ENCODE measurements around the gene ESRRG.

DNA sequence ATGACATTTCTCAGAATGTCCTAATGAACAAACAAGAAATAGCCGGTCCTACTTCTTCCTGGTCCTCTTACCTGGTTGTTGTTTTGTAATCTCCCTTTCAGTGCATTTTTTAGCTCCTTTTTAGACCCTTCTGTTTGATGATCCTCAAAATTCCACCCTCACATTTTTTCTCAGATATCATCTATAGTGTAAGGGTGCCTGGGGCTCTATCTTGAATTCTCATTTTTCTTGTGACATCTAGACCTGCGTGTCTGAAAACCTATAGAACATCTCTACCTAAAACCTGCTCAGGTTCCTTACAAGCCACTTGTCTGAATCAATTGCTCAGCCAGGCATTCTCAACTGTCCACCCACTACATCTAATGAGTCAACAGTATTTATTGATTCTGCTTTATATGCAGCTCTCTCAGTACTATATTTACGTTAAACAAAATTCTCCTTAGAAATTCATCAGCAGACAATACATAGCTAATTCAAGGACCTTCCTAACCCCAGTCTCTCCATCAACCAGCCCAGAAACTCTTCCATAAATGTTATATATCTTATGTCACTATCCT is 263.5 kb downstream of the ESRRG start:
- TF ChIP-seq TCF4 (CRISPR knock-in tag; IDR thresholded peaks at IDR 0.05; ENCODE audit: borderline replicate concordance) (no peak), ZFP30 (CRISPR knock-in tag; IDR thresholded peaks at IDR 0.05) (no peak), ARNTL (CRISPR knock-in tag; IDR thresholded peaks at IDR 0.05; ENCODE audit: borderline replicate concordance, low read depth) (no peak)
- TF ChIP-seq, protein P1, sequence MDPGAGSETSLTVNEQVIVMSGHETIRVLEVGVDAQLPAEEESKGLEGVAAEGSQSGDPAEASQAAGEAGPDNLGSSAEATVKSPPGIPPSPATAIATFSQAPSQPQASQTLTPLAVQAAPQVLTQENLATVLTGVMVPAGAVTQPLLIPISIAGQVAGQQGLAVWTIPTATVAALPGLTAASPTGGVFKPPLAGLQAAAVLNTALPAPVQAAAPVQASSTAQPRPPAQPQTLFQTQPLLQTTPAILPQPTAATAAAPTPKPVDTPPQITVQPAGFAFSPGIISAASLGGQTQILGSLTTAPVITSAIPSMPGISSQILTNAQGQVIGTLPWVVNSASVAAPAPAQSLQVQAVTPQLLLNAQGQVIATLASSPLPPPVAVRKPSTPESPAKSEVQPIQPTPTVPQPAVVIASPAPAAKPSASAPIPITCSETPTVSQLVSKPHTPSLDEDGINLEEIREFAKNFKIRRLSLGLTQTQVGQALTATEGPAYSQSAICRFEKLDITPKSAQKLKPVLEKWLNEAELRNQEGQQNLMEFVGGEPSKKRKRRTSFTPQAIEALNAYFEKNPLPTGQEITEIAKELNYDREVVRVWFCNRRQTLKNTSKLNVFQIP (CRISPR knock-in tag; IDR thresholded peaks at IDR 0.05; ENCODE audit: borderline replicate concordance, low read depth) = no peak
- TF ChIP-seq, protein P2, sequence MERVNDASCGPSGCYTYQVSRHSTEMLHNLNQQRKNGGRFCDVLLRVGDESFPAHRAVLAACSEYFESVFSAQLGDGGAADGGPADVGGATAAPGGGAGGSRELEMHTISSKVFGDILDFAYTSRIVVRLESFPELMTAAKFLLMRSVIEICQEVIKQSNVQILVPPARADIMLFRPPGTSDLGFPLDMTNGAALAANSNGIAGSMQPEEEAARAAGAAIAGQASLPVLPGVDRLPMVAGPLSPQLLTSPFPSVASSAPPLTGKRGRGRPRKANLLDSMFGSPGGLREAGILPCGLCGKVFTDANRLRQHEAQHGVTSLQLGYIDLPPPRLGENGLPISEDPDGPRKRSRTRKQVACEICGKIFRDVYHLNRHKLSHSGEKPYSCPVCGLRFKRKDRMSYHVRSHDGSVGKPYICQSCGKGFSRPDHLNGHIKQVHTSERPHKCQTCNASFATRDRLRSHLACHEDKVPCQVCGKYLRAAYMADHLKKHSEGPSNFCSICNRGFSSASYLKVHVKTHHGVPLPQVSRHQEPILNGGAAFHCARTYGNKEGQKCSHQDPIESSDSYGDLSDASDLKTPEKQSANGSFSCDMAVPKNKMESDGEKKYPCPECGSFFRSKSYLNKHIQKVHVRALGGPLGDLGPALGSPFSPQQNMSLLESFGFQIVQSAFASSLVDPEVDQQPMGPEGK (CRISPR knock-in tag; IDR thresholded peaks at IDR 0.05; ENCODE audit: borderline replicate concordance) = no peak

Measured in SK-N-SH treated with all-trans-retinoic acid at 6 μM for 48 hours (cell line).